8988T (cell line): ENCODE data around the gene CLSTN1.
"Not testable (repeated sequence)": the region's sequence is repeated elsewhere in the genome, so short reads cannot be mapped to it uniquely, and the experiment has no call there.

Source experiments
- DNase-seq: peaks from one replicate; pipeline ENCODE4 v3.0.0; 2011

CLSTN1 gene

DNA sequence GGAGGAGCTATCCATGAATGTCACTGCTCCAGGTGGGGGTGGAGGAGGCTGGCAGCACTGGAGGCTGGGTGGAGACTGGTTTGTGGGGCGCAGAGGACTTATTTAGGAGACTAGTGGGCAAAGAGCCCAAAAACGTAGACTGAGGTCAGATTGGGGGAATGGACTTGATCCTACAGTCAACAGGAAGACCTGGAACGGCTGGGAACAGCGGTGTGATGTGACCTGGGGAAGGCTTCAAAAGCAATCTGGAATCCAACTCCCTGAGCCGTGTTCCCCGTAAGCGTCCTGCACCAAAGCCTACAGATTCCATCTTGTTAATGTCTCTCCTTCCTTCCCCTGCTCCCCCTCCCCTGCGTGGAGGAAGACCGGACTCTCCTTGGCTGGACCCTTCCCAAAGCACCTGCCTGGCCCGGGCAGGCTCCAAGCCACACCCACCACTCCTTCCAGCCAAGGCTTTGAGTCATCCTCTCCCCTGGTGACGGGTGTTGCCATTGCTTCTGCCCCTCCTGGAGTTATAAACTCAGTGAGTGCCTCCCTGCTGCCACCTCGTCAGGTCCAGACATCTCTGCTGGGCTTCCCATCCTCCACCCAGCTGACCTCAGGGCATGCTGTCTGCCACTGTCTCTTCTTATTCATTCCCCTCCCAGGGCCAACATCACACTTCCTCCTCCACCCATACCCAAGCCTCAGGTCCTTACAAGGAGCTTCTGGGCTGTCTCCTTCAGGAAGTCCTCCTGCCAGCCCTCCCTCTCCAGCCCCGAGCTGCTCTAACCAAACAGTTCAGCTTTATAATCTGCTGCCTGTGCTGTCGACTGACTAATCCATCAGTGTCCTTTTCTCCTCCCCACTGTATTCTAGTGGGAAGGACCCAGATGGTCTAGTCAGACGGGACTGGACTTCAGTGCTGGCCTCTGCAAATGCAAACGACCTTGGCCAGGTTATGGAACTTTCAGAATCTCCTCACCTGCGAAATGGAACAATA is 1.6 kb upstream of the CLSTN1 start:
- DNase-seq: peak; percentile 68

DNA sequence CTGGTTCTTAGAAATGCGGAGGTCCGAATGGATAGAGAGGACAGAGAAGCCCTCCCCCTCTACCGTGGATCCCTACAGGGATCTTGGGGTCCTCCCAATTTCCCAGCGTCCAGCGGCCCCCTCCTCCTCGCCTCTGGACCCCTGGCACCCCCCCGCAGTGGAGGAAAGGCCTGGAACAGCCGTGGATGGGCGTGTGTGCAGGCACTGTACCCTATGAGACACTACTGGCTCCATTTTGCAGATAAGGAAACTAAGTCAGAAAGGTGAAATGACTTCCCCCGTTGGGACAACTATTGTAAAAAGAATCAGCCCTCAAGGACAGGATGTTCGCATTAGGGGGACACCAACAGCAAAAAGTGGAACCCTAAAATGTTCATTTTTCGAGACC is 931 bp upstream of the CLSTN1 start:
- no peak for DNase-seq

DNA sequence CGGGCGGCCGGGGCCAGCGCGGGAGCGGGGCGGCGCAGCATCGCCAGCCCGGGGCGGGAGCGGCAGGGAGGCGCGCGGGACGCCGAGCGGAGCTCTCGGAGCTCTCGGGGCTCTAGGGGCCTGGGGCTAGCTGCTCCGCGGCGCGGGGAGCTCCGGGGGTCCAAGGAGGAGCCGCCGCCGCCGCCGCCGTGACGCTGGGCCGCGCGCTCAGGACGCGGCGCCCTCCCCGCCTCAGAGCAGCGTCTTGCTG is 147 bp downstream of the CLSTN1 start:
- DNase-seq: no peak

DNA sequence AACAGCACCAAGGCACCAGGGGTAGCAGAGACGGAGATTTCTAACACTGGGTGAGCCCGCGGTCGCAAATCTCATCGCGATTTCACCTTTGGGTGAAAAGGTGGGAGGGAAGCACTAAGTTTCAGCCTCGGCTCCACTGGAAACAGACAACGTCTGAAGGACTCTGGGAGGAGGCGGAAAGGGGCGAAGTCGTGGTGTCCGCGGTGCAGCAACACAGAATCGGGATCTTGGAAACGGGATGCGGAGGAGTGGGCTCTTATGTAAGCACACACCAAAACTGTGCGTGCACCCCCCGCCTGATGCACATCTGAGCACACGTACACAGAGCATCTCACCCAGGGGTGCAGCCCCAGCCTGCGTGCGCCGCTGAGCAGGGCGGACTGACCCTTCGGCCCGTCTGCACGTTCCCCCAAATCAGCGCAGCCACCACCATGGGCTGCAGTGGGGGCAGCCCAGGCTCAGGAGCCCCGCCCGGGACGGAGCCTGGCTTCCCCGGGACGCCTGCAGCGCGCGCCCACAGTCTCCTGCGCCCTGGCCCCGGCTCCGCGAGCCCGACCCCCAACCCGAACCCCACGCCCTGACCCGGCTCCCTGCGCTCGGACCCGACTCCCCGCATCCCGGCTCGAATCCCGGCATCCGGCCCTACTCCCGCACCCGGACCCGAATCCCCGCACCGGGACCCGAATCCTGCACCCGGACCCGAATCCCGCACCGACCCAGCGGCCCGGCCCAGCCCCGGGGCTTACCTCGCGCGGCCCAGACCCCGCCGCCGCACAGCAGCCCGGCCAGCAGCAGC is 670 bp downstream of the CLSTN1 start:
- no peak for DNase-seq

DNA sequence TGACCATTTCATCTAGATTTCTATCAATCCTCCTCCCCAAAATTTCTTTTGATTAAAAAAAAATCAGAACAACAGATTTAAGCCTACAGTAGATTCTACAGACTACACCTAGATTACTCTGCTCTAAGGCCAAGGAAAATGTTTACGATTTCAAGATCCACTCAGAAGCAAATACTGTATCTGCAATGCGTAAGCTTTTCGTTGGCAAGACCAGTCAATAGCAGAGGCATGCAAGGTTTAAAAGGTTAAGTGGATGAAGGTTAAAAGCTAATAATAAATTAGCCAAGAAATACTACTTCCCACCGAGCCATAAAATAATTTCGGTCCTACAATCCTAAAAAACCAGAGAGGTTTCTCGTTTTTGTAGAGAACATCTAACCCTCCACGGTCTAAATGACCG is 1.3 kb downstream of the CLSTN1 start:
- DNase-seq: no peak

DNA sequence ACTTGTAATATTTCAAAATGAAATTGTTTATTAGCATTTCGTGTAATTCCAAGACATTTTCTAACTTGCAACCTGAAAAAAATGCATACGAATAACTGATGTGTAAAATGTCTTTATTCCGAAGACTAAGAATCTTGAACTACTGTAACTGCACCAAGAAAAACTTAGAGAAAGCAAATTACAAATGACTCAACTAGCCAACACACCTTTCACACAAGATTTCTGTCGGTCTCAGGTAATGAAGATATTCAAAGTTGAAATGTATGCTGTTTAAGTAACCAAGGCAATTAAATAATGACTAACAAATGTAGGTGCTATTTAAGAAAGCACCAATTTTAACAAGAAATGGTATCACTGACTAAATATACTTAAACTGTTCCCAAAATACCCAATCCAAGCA is 2.1 kb downstream of the CLSTN1 start:
- no peak for DNase-seq

DNA sequence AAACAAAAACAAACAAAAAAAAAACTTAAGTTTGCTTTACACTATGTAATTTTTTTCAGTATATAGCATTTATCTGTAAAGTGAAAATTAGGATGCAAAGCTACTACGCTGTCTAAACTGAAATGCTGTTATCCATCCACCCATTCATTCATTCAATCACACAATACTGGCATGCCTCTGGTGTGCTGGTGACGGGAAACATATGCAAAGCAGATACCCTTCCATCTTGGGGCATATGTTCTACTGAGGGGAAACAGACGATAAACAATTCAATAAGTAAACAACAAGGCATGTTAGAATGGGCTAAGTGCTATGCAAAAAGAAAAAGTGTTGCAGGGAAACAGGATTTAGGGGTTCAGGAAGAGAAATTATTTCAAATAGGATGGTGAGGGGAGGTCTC is 3.2 kb downstream of the CLSTN1 start:
- no peak for DNase-seq

DNA sequence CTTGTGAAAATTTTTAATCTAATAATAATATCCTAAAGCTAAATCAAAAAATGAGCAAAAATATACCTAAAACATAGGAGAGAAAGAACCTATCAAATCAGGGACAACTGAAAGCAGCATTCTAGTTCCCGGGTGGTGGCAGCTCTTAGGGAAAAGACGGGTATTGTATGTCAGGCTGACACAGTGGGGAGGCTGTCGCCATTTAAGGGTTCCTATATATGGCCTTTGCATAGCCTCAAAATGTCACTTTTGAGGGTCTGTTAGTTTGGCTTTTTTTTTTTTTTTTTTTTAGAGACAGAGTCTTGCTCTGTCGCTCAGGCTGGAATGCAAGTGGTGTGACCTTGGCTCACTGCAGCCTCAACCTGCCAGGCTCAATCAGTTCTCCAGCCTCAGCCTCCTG is 6.0 kb downstream of the CLSTN1 start:
- DNase-seq: no peak

DNA sequence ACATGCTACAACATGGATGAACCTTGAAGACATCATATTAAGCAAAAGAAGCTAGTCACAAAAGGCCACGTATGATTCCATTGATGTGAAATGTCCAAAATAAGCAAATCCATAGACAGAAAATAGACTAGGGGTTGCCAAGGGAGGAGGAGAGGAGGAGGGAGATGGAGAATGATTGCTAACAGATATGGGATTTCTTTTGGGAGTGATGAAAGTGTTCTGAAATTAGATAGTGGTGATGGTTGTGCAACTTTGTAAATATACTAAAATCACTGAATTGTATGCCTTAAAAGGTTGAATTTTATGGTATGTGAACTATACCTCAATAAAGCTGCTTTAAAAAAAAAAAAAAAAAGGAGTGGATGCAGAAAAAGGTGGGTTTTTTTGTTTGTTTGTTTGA is 7.6 kb downstream of the CLSTN1 start:
- no peak for DNase-seq

DNA sequence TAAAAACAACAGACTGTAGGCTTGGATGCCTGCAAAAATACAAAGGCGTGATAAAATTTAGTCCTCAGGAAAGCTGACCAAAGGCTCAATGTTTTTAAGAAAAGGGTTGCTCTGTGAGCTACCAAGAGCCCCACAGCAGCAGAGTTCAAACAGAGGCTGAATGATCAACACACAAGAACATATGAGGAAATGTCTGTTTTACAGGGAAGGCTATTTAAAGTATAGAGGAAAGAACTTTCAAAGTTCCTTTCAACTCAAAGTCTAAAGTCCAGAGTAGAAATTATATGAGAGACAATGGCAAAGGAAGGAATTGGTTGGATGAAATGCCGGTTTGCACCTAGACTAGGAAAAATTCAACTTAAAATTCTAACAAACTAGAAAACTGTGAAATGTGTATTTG is 8.6 kb downstream of the CLSTN1 start:
- no peak for DNase-seq

DNA sequence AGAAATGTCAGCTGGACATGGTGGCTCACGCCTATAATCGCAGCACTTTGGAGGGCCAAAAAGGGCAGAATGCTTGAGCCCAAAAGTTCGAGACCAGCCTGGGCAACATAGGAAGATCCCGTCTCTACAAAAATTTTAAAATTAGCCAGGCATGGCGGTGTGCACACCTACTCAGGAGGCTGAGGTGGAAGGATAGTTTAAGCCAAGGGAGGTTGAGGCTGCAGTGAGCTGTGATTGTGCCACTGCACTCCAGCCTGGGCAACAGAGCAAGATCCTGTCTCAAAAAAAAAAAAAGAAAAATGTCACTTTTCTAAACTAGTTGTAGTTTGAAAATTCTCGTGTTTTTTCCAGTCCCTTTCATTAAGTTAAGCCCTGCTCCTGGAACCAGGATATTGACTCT is 9.1 kb downstream of the CLSTN1 start:
- no peak for DNase-seq

DNA sequence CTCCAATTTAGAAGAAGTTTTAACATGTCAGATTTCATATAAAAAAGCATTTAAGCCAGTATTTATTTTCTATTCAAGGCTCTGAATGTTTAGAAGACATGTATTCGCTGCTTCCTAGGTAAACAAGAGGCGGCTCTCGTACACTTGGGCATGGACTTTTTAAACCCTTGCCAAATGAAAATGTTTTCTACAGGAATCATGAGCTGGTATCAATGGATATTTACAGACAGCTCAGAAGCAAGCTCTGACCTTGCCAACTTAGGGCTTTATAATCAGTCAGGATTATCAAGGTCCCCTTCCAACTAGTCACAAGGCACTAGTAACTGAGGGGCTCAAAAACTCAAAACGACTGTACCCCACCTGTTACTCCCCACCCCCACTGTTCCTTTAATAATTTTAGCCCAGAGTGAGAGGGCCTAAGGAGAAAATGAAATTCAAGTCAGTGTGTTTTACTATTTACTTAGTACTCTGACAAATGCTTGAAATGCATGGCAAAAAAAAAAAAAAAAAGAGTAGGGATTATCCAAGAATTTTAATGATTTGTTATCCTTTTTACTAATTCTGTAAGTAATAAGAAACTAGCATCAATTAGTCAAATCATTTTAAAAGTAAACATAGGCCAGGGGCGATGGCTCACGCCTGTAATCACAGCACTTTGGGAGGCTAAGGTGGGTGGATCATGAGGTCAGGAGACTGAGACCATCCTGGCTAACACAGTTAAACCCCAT is 12.4 kb downstream of the CLSTN1 start:
- no peak for DNase-seq

DNA sequence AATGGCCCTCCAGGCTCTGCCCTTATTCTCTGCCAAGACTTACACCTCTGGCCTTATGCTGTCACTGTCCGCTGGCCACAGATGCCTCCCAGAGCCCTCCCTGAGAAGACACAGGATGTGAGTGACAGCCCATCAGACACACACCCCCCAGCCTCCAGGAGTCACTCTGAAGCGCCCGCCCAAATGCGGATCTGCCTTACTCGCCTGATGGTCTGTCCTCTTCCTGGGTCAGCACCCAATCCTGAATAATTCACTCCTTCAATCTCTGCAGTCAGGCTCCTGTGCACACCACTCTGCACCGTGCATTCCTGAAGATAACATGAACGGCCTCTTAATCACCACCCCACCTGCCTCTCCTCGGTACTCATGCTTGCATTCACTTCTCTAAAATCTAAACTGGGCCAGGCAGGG is 14.7 kb downstream of the CLSTN1 start:
- DNase-seq: no peak

DNA sequence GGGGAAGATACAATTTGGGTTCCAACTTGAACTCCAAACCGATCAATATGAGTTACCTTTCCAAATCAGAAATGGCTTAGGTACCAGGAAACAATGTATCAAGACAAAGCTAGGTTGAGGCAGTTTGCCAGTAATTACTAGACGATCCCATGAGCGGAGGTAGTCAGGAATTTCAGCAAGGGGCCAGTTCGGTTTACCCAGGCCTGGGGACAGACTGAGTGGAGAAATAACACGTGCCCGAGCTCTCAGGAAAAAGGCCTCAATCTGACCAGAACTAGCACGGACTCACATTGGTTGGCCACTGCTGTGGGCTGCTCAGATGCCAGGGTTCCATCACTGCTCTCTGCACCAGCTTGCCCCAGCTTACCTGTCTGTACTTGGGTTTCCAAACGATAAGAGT is 15.3 kb downstream of the CLSTN1 start:
- DNase-seq: no peak

DNA sequence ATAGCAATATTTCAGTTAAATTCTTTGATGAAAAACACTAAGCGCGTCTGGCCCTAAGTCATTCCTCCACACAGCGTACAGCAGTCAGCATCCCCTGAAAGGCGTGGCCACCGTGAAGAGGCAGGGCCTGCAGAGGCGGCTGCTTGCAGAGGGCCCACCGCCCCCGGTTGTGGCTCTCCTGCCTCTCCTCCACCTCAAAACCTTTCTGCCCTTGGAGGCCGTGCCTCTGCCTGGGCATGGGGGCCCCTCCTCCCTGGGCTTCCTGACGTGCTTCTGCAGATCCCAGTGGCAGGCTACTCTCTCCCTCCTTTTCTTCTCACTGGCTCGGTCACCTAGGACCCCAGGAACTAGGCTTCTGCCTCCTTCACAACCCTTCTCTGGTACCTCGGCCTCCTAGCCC is 16.2 kb downstream of the CLSTN1 start:
- DNase-seq: no peak

DNA sequence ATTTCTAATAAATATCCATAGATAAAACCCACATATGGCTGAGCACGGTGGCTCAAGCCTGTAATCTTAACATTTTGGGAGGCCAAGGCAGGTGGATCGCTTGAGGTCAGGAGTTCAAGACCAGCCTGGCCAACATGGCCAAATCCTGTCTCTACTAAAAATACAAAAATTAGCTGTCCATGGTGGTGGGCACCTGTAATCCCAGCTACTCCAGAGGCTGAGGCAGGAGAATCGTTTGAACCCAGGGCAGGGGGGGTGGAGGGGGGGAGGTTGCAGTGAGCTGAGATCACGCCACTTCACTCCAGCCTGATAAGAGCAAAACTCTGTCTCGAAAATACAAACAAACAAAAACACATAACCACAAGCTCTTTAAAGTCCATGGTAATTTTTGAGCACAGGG is 17.8 kb downstream of the CLSTN1 start:
- DNase-seq: not testable (repeated sequence)

DNA sequence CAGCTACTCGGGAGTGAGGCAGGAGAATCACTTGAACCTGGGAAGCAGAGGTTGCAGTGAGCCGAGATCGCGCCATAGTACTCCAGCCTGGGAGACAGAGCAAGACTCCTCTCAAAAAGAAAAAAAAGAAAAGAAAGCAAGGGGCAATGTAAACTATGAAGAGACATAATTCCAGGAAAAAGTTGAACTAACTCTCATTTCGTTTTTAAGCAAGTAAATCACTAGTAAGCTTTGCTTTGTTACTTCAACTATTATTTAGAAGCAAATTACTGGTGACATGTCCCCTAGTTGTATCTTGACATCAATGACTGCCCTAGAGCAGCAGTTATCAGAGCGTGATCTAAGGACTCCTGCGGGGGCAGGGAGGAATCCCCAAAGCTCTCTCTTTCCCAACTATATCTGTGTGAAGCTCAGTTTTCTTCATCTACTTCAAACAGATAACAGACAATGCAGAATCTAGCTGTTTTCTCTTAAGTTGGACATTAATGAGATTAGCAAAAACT is 18.7 kb downstream of the CLSTN1 start:
- no peak for DNase-seq

DNA sequence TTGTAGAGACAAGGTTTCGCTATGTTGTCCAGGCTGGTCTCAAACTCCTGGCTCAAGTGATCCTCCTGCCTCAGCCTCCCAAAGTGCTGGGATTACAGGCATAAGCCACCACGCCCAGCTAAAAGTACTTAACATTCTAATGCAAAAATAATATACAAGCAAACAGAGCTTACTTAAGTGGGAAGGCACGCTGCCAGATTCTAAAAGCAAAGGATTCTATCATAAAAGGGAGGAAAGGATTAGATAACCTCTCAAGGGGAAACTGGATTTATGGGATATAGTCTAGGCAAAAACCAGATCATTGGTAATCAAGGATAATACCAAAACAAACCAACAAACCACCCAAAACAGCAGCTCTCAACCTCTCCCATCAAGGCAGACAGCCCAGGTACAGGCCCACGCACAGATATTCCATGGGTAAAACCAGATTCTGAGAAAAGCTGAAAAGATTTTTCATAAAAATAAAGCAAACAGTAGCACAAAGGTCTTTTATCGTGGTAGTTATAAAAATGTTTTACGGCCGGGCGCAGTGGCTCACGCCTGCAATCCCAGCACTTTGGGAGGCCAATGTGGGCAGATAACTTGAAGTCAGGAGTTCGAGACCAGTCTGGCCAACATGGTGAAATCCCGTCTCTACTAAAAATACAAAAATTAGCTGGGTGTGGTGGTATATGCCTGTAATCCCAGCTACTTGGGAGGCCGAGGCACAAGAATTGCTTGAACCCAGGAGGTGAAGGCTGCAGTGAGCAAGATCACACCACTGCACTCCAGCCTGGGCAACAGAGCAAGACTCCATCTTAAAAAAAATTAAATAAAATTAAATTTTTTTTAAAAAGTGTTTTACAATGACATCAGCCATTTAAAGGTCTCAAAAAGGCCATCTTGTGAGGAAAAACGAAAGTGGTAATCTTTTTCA is 20.5 kb downstream of the CLSTN1 start:
- DNase-seq: not testable (repeated sequence)

DNA sequence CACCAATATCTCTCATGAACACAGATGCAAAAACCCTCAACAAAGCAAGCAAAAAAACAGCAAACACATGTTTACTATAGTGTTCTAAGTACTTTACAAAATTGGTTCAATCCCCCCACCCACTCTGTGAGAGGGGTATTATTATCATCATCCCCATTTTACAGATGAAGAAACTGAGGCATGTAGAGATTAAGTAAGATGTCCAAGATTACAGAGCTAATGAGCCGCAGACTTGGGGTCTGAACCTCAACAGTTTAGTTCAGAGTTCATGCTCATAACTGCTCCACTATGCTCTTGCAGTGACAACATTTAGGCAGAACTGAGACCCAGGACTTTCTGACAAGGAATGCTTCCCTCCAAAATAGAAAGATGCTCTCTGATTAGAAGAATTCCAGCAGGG is 21.9 kb downstream of the CLSTN1 start:
- DNase-seq: no peak

DNA sequence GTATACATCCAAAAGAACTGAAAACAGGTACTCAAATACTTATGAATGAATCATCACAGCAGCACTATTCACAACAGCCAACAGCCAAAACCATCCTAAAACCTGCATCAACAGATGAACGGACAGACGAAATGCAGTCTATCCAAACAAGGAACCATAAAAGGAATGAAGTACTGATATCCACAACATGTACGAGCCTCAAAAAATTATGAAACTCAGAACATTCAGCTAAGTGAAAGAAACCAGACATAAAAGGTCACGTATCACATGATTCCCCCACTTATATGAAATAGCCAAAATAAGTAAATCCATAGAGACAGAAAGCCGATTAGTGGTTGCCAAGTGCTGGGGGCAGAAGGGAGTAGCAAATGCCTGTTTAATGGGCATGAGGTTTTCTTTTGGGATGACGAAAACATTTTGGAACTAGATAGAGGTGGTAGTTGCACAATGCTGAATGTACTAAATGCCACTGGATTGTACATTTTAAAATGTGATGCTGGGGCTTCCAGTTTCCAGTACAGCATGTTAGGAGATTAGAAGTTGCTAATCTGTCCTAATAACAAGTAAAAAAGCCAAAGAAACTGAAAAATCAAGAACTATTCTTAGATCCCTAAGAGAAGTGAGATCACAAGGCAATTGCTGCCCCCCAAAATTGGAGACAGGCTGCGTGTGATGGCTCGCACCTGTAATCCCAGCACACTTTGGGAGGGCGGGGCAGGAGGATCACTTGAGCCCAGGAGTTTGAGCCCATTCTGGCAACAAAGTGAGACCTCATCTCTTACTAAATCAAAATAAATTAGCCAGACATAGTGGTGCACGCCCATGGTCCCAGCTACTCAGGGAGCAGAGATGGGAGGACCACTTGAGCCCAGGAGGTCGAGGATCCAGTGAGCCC is 25.3 kb downstream of the CLSTN1 start:
- DNase-seq: no peak

DNA sequence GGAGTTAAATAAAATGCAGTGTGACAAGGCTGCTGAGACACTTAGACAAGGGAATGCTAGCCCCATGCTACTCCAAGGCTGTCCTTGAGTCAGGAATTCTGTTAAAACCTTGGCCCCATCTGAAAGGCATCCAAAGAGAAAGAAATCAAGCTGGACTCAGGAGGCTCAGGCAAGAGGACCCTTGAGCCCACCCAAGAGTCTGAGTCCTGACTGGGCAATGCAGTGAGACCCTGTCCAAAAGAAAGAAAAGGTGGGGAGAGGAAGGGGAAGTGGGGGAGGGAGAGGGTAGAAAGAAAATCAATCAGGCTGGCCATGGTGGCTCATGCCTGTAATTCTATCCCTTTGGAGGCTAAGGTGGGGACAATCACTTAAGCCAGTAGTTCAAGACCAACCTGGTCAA is 26.7 kb downstream of the CLSTN1 start:
- no peak for DNase-seq
